ENCODE measurements around the gene FARP1.

The FARP1 gene

GRCh38 chr13:98495627-98496478, 353.0 kb downstream of the FARP1 start:
- Histone ChIP-seq H3K27me3 (ENCODE audit: control insufficient read depth, low read length) (no peaks in the 10 kb centered on the region), H3K4me3 (ENCODE audit: low read length) (no peak overlapping the region), H4K20me1 (ENCODE audit: control insufficient read depth, insufficient read depth, low read depth, low read length) (peaks cover 26% of the 10 kb centered on the region), H3K4me2 (ENCODE audit: low read length) (no peak overlapping the region), H3K79me2 (ENCODE audit: control insufficient read depth, low read length) (peaks cover 93% of the 10 kb centered on the region), H3K9me2 (replicated peaks; ENCODE audit: control insufficient read depth, low read length) (no peaks in the 10 kb centered on the region), H3K4me1 (ENCODE audit: control insufficient read depth, low read length) (no peaks in the 10 kb centered on the region; the same call in 1 of the 2 replicates), H3F3A (ENCODE audit: control insufficient read depth, insufficient read depth) (no peaks in the 10 kb centered on the region), H3K9me3 (ENCODE audit: control insufficient read depth, insufficient read depth, low read length) (no peaks in the 10 kb centered on the region), H3K36me3 (ENCODE audit: control insufficient read depth, low read length) (peaks cover 21% of the 10 kb centered on the region; the same call in 1 of the 2 replicates), H3K27ac (ENCODE audit: low read depth, low read length) (no peak overlapping the region)
- no peak for TF ChIP-seq EZH2phosphoT487 (IDR thresholded peaks at IDR 0.05; ENCODE audit: borderline replicate concordance, low read length)
- no peak for TF ChIP-seq CTCF (IDR thresholded peaks at IDR 0.05; ENCODE audit: low read depth, low read length, poor library complexity, severe bottlenecking)

GRCh38 chr13:98496479-98496791, 353.5 kb downstream of the FARP1 start:
- Histone ChIP-seq H3F3A (ENCODE audit: control insufficient read depth, insufficient read depth) (no peaks in the 10 kb centered on the region), H3K4me2 (ENCODE audit: low read length) (no peak overlapping the region), H3K27ac (ENCODE audit: low read depth, low read length) (no peak overlapping the region), H3K9me2 (replicated peaks; ENCODE audit: control insufficient read depth, low read length) (no peaks in the 10 kb centered on the region), H3K9me3 (ENCODE audit: control insufficient read depth, insufficient read depth, low read length) (no peaks in the 10 kb centered on the region), H4K20me1 (ENCODE audit: control insufficient read depth, insufficient read depth, low read depth, low read length) (peaks cover 22% of the 10 kb centered on the region), H3K36me3 (ENCODE audit: control insufficient read depth, low read length) (peaks cover 21% of the 10 kb centered on the region; the same call in 1 of the 2 replicates), H3K4me3 (ENCODE audit: low read length) (no peak overlapping the region), H3K4me1 (ENCODE audit: control insufficient read depth, low read length) (no peaks in the 10 kb centered on the region; the same call in 1 of the 2 replicates), H3K27me3 (ENCODE audit: control insufficient read depth, low read length) (no peaks in the 10 kb centered on the region), H3K79me2 (ENCODE audit: control insufficient read depth, low read length) (peaks cover 93% of the 10 kb centered on the region)
- TF ChIP-seq EZH2phosphoT487 (IDR thresholded peaks at IDR 0.05; ENCODE audit: borderline replicate concordance, low read length) (no peak), CTCF (IDR thresholded peaks at IDR 0.05; ENCODE audit: low read depth, low read length, poor library complexity, severe bottlenecking) (no peak)

GRCh38 chr13:98496966-98497365, 354.1 kb downstream of the FARP1 start:
- Histone ChIP-seq H3K27ac (ENCODE audit: low read depth, low read length) (no peak overlapping the region), H3K4me1 (ENCODE audit: control insufficient read depth, low read length) (no peaks in the 10 kb centered on the region; the same call in 1 of the 2 replicates), H3K9me3 (ENCODE audit: control insufficient read depth, insufficient read depth, low read length) (no peaks in the 10 kb centered on the region), H3K79me2 (ENCODE audit: control insufficient read depth, low read length) (peaks cover 92% of the 10 kb centered on the region), H3K27me3 (ENCODE audit: control insufficient read depth, low read length) (no peaks in the 10 kb centered on the region), H3F3A (ENCODE audit: control insufficient read depth, insufficient read depth) (no peaks in the 10 kb centered on the region), H3K36me3 (ENCODE audit: control insufficient read depth, low read length) (peaks cover 21% of the 10 kb centered on the region; the same call in 1 of the 2 replicates), H3K4me2 (ENCODE audit: low read length) (no peak overlapping the region), H3K9me2 (replicated peaks; ENCODE audit: control insufficient read depth, low read length) (no peaks in the 10 kb centered on the region), H4K20me1 (ENCODE audit: control insufficient read depth, insufficient read depth, low read depth, low read length) (peaks cover 20% of the 10 kb centered on the region), H3K4me3 (ENCODE audit: low read length) (no peak overlapping the region)
- no peak for TF ChIP-seq CTCF (IDR thresholded peaks at IDR 0.05; ENCODE audit: low read depth, low read length, poor library complexity, severe bottlenecking)
- TF ChIP-seq EZH2phosphoT487 (IDR thresholded peaks at IDR 0.05; ENCODE audit: borderline replicate concordance, low read length) = no peak

All from DOHH2 (cell line).